ENCODE results near the gene SLC2A6. TPM values are rescaled to one million over a fixed set of nuclear protein-coding genes. Genes with fewer than 3 reads are reported as not detected.

The SLC2A6 gene
- total and polyA plus RNA-seq, 2 of the 8 experiments (the other 6 are each of a cell fraction or from before 2014, with no cell fraction given): 16.6 to 17.8 TPM

- H3K9ac ChIP-seq (replicated peaks in 1 of 4; ENCODE audit: extremely low read depth in 1 of 4, low read depth in 3 of 4, low read length in 3 of 4): no peak overlapping the region
- H2AFZ ChIP-seq (ENCODE audit: low read length): no peak overlapping the region
- no peaks in the 10 kb centered on the region for H3K79me1 ChIP-seq (ENCODE audit: low read depth, low read length)
- WGBS, 2 experiments (ENCODE audit: extremely low coverage in 1 of 2, insufficient coverage in 1 of 2, insufficient read length in 1 of 2, insufficient replicate concordance in 2 of 2, low coverage in 1 of 2, low lambda C conversion rate in 2 of 2, missing lambda C conversion rate in 1 of 2): 87% methylated on average over 11 of the region's 14 CpGs; no CpG with 5 or more reads in 1 of the 2 experiments
- H4K5ac ChIP-seq (ENCODE audit: insufficient read length, low read depth, low read length): no peak overlapping the region
- no peaks in the 10 kb centered on the region for H3K79me2 ChIP-seq (ENCODE audit: control insufficient read depth in 1 of 2, insufficient read depth in 2 of 2, low read length in 2 of 2)
- H2BK15ac ChIP-seq (ENCODE audit: low read length): no peak overlapping the region
- no peak overlapping the region for H3K4ac ChIP-seq (replicated peaks; ENCODE audit: insufficient read length, low read depth, low read length)
- no peak overlapping the region for H2BK5ac ChIP-seq (ENCODE audit: low read depth, low read length)
- no peak overlapping the region for H2BK120ac ChIP-seq (replicated peaks; ENCODE audit: low read depth, low read length)
- FAIRE-seq: no peak
- TF ChIP-seq POLR2AphosphoS5 (IDR thresholded peaks at IDR 0.05; ENCODE audit: low read depth, low read length): no peak
- H3K4me2 ChIP-seq (ENCODE audit: insufficient read depth in 1 of 2, low read depth in 2 of 2, low read length in 2 of 2): no peak overlapping the region
- H3K56ac ChIP-seq (replicated peaks; ENCODE audit: insufficient read length, low read depth, low read length): no peak overlapping the region
- H2BK20ac ChIP-seq (ENCODE audit: low read length): no peak overlapping the region
- H2BK12ac ChIP-seq (ENCODE audit: low read depth, low read length): no peak overlapping the region
- no peak for DNase-seq (ENCODE audit: low read depth in 1 of 2, low spot score in 2 of 2)
- peaks cover 0 to 3% of the 10 kb centered on the region in 2 experiments; a peak in 1 of 4 replicates for H3K9me3 ChIP-seq (ENCODE audit: insufficient read depth in 2 of 2, low read depth in 1 of 2, low read length in 1 of 2)
- H3K4me1 ChIP-seq (replicated peaks in 1 of 4; ENCODE audit: control insufficient read depth in 3 of 4, insufficient read depth in 4 of 4, low read length in 3 of 4): peaks cover 0 to 15% (median 5%) of the 10 kb centered on the region in 4 experiments; a peak in 6 of 7 replicates
- H3K23me2 ChIP-seq (ENCODE audit: low read depth, low read length): peaks cover 9% of the 10 kb centered on the region
- H4K91ac ChIP-seq (replicated peaks; ENCODE audit: insufficient read length, low read length): no peak overlapping the region
- CTCF ChIA-PET (ENCODE audit: partially characterized antibody): interaction anchor here (0.9 to 3.4 kb wide), 5 partner anchors 11 to 28 kb away, joined by 3 to 14 read pairs (median 7); partner anchors contain the start of genes ADAMTSL2 and MYMK
- no peak overlapping the region for H2AK5ac ChIP-seq (ENCODE audit: low read depth, low read length)
- H3K18ac ChIP-seq (ENCODE audit: extremely low read depth, low read length): no peak overlapping the region
- no peaks in the 10 kb centered on the region; a peak in 1 of 8 replicates for H3K36me3 ChIP-seq (ENCODE audit: control insufficient read depth in 2 of 4, insufficient read depth in 4 of 4, low read length in 3 of 4)
- H3K27me3 ChIP-seq (replicated peaks in 1 of 4; ENCODE audit: control insufficient read depth in 3 of 4, extremely low read depth in 1 of 4, insufficient read depth in 3 of 4, low read length in 3 of 4): no peaks in the 10 kb centered on the region; a peak in 1 of 7 replicates
- H4K20me1 ChIP-seq (replicated peaks in 1 of 2; ENCODE audit: control insufficient read depth in 1 of 2, insufficient read depth in 2 of 2, low read length in 2 of 2): peaks cover 0 to 7% of the 10 kb centered on the region in 2 experiments
- H3K27ac ChIP-seq (ENCODE audit: low read depth, low read length): no peak overlapping the region
- POLR2A ChIA-PET (ENCODE audit: partially characterized antibody): interaction anchor here (2.5 kb wide), 1 partner anchor 9 kb away, joined by 5 read pairs; no protein-coding TSS in a partner anchor
- H3K23ac ChIP-seq (ENCODE audit: insufficient read length): no peak overlapping the region
- no peak overlapping the region for H3K4me3 ChIP-seq (ENCODE audit: extremely low read depth in 1 of 4, insufficient read depth in 2 of 4, low read depth in 3 of 4, low read length in 4 of 4)
- no peak overlapping the region for H3K14ac ChIP-seq (ENCODE audit: insufficient read length)
- no peak overlapping the region for H4K8ac ChIP-seq (ENCODE audit: extremely low read depth, insufficient read depth, low read length)
Observed at GRCh38 chr9:133514460-133515239, 35.8 kb upstream of the SLC2A6 start.
